Panc1 (cell line): ENCODE data around the gene KRT77. TPM values are rescaled to one million over a fixed set of nuclear protein-coding genes. Genes with fewer than 3 reads are reported as not detected.

Experiments used
- ATAC-seq: fragments of 200-7000 bp; cut with Tn5 transposase; 2 replicates; pipeline ENCODE4 v1.9.1; 2020; ENCODE audit warnings: mild to moderate bottlenecking, moderate library complexity
- BruUV-seq: library from RNA; stranded (reverse); fragments of 400-500 nt; replicated peaks from 2 replicates; lab custom pipeline; 2021; lab: Mats Ljungman, UMichigan
- CTCF ChIA-PET: fragments of 300-600 bp; sonication (Branson Sonifier 250); formaldehyde crosslinking; loops from one replicate; lab custom pipeline; 2022; ENCODE audit warnings: antibody characterized with exemption; lab: Charles Lee
- POLR2A ChIA-PET: fragments of 300-600 bp; sonication (Branson Sonifier 250); formaldehyde crosslinking; loops from one replicate; lab custom pipeline; 2022; ENCODE audit warnings: antibody characterized with exemption; lab: Charles Lee
- DNase-seq: peaks from one replicate; pipeline ENCODE4 v3.0.0-alpha.2; 2010; ENCODE audit warnings: low read depth, low spot score
- H3K27ac ChIP-seq: 2 replicates; pipeline ENCODE4 v1.5.1; 2011; ENCODE audit warnings: mild to moderate bottlenecking, low read length, inconsistent platforms
- H3K27me3 ChIP-seq: fragments of 200-500 bp; sonication (Bioruptor generic); 2 replicates; pipeline ENCODE4 v1.6.0; 2014; ENCODE audit warnings: low read length, inconsistent platforms; ENCODE audit not compliant: control insufficient read depth, insufficient read depth
- H3K36me3 ChIP-seq: fragments of 200-500 bp; sonication (Bioruptor generic); 2 replicates; pipeline ENCODE4 v1.5.1; 2014; ENCODE audit warnings: inconsistent platforms, mild to moderate bottlenecking, low read length, moderate library complexity; ENCODE audit not compliant: control insufficient read depth, insufficient read depth
- H3K4me1 ChIP-seq: 2 replicates; pipeline ENCODE4 v1.5.1; 2011; ENCODE audit warnings: inconsistent platforms, mild to moderate bottlenecking, low read length, moderate library complexity; ENCODE audit not compliant: control insufficient read depth, insufficient read depth
- H3K4me3 ChIP-seq, 2 experiments: 2 replicates each; pipeline ENCODE4 v1.5.1; 2011 to 2012; ENCODE audit warnings: low read depth in 2 of 2, low read length in 2 of 2, mild to moderate bottlenecking in 2 of 2, inconsistent platforms in 1 of 2, moderate library complexity in 1 of 2
- H3K9me3 ChIP-seq: fragments of 200-500 bp; sonication (Bioruptor generic); 2 replicates; pipeline ENCODE4 v1.5.1; 2014; ENCODE audit warnings: low read depth, mild to moderate bottlenecking, inconsistent platforms, low read length, moderate library complexity; ENCODE audit not compliant: control insufficient read depth, insufficient read depth
- POLR2AphosphoS5 ChIP-seq: IDR thresholded peaks from 2 replicates; pipeline ENCODE4 v1.6.1; 2012; ENCODE audit warnings: mild to moderate bottlenecking, low read depth, low read length, moderate library complexity
- SIN3A ChIP-seq: IDR thresholded peaks from 2 replicates; pipeline ENCODE4 v1.6.1; 2012; ENCODE audit warnings: low read depth, mild to moderate bottlenecking, low read length, moderate library complexity, borderline replicate concordance; ENCODE audit not compliant: insufficient read depth
- TCF7L2 ChIP-seq: IDR thresholded peaks from 2 replicates; pipeline ENCODE4 v1.6.1; 2011; ENCODE audit warnings: mild to moderate bottlenecking, low read depth, low read length, inconsistent platforms
- in situ Hi-C: cut with HindIII; loops from 2 replicates; pipeline ENCODE4 v1.10.0; 2016; ENCODE audit warnings: low sequenced_read_pairs, low pct_unique_long_range_greater_than_20kb
- intact Hi-C: fragments of 100-400 bp; cut with micrococcal nuclease; formaldehyde crosslinking; loops from one replicate; pipeline ENCODE4 v1.10.0; 2022; ENCODE audit not compliant: unreplicated experiment
- total RNA-seq: library from RNA; stranded (reverse); gene quantifications from one replicate; pipeline ENCODE4 v1.2.1, GENCODE V29; 2021; ENCODE audit not compliant: unreplicated experiment
- TF ChIP-seq, protein P1 (sequence below), 2 experiments: IDR thresholded peaks; 2 replicates each; pipeline ENCODE4 v1.6.1; 2011 to 2012; ENCODE audit warnings: low read depth in 2 of 2, control low read depth in 1 of 2, low read length in 1 of 2, mild to moderate bottlenecking in 1 of 2, moderate library complexity in 1 of 2; ENCODE audit not compliant: insufficient read depth in 1 of 2
- TF ChIP-seq, protein P2 (sequence below): fragments of 450-650 bp; IDR thresholded peaks from 2 replicates; pipeline ENCODE4 v1.5.1; 2017; ENCODE audit warnings: mild to moderate bottlenecking

Gene KRT77
- total RNA-seq, 1 experiment from 2014 or later: not detected

DNA sequence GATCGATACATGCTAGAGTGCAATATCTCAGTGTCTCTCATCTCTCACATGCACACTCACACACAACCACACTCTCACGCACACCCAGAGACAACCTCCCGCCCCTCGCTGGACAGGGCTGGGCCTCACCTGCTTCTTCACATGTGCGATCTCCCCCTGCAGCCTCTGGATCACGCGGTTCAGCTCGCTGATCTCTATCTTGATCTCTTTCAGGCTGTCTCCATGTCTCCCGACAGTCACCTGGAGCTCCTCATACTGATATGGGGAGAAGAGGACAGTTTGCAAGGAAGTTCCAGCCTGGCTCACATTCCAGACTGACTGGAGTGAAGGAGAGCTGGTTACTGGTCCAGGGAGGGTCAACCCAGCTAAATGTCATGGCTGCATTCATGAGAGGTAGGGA, 55.7 kb downstream of the KRT77 start:
- ChIA-PET CTCF (no interaction called here), POLR2A (no interaction called here)
- no TSS peak for BruUV-seq
- H3K9me3 ChIP-seq: no peaks in the 10 kb centered on the region
- H3K4me1 ChIP-seq: peaks cover 5% of the 10 kb centered on the region; the same call in 1 of the 2 replicates
- no peak overlapping the region for H3K27ac ChIP-seq
- H3K4me3 ChIP-seq: no peak overlapping the region
- TF ChIP-seq POLR2AphosphoS5 (no peak), SIN3A (no peak), TCF7L2 (no peak)
- TF ChIP-seq, protein P1, sequence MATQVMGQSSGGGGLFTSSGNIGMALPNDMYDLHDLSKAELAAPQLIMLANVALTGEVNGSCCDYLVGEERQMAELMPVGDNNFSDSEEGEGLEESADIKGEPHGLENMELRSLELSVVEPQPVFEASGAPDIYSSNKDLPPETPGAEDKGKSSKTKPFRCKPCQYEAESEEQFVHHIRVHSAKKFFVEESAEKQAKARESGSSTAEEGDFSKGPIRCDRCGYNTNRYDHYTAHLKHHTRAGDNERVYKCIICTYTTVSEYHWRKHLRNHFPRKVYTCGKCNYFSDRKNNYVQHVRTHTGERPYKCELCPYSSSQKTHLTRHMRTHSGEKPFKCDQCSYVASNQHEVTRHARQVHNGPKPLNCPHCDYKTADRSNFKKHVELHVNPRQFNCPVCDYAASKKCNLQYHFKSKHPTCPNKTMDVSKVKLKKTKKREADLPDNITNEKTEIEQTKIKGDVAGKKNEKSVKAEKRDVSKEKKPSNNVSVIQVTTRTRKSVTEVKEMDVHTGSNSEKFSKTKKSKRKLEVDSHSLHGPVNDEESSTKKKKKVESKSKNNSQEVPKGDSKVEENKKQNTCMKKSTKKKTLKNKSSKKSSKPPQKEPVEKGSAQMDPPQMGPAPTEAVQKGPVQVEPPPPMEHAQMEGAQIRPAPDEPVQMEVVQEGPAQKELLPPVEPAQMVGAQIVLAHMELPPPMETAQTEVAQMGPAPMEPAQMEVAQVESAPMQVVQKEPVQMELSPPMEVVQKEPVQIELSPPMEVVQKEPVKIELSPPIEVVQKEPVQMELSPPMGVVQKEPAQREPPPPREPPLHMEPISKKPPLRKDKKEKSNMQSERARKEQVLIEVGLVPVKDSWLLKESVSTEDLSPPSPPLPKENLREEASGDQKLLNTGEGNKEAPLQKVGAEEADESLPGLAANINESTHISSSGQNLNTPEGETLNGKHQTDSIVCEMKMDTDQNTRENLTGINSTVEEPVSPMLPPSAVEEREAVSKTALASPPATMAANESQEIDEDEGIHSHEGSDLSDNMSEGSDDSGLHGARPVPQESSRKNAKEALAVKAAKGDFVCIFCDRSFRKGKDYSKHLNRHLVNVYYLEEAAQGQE (IDR thresholded peaks at IDR 0.05; ENCODE audit: insufficient read depth in 1 of 2, low read depth in 2 of 2, low read length in 1 of 2): no peak
- TF ChIP-seq, protein P2, sequence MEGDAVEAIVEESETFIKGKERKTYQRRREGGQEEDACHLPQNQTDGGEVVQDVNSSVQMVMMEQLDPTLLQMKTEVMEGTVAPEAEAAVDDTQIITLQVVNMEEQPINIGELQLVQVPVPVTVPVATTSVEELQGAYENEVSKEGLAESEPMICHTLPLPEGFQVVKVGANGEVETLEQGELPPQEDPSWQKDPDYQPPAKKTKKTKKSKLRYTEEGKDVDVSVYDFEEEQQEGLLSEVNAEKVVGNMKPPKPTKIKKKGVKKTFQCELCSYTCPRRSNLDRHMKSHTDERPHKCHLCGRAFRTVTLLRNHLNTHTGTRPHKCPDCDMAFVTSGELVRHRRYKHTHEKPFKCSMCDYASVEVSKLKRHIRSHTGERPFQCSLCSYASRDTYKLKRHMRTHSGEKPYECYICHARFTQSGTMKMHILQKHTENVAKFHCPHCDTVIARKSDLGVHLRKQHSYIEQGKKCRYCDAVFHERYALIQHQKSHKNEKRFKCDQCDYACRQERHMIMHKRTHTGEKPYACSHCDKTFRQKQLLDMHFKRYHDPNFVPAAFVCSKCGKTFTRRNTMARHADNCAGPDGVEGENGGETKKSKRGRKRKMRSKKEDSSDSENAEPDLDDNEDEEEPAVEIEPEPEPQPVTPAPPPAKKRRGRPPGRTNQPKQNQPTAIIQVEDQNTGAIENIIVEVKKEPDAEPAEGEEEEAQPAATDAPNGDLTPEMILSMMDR: no peak
- in situ Hi-C loops (no loop called here), intact Hi-C loops (no loop called here)
- DNase-seq (no peak), ATAC-seq (no peak)
- H3K36me3 ChIP-seq: no peaks in the 10 kb centered on the region
- H3K27me3 ChIP-seq: no peaks in the 10 kb centered on the region

DNA sequence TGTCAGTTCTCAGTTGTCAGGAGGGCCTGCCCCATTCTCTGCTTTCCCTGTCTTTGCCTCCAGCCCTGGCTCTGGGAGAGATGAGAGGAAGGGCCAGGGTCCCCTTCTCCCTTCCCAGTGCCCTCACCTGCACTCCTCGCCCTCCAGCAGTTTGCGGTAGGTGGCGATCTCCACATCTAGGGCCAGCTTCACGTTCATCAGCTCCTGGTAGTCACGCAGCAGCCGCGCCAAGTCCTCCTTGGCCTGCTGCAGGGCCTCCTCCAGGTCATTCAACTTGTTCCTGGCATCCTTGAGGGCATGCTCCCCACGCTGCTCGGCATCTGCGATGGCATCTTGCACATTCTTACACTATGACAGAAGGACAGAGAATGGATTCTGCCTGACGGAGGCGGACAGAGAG, 56.7 kb downstream of the KRT77 start:
- Histone ChIP-seq H3K4me3 (no peak overlapping the region), H3K27me3 (peaks cover 1% of the 10 kb centered on the region), H3K36me3 (no peaks in the 10 kb centered on the region), H3K27ac (no peak overlapping the region), H3K9me3 (no peaks in the 10 kb centered on the region), H3K4me1 (peaks cover 5% of the 10 kb centered on the region; the same call in 1 of the 2 replicates)
- no peak for ATAC-seq
- ChIA-PET CTCF (no interaction called here), POLR2A (no interaction called here)
- DNase-seq: no peak
- intact Hi-C loops (no loop called here), in situ Hi-C loops (no loop called here)
- TF ChIP-seq POLR2AphosphoS5 (no peak), TCF7L2 (no peak), SIN3A (no peak)
- TF ChIP-seq, protein P1 (IDR thresholded peaks at IDR 0.05; ENCODE audit: insufficient read depth in 1 of 2, low read depth in 2 of 2, low read length in 1 of 2): no peak
- TF ChIP-seq, protein P2: no peak
- no TSS peak for BruUV-seq
